Right cardiac atrium (tissue), 5 donors: Measurements from ENCODE around the gene PRRC2C. TPM values are rescaled to one million over a fixed set of nuclear protein-coding genes. Genes with fewer than 3 reads are reported as not detected.
A peak's percentile ranks its signal among the peaks of the same experiment; 100 is the strongest.
"Not testable (repeated sequence)": the region's sequence is repeated elsewhere in the genome, so short reads cannot be mapped to it uniquely, and the experiment has no call there.

Source experiments
- ATAC-seq, 2 donors: fragments of 200-7000 bp; cut with Tn5 transposase; one replicate each; pipeline versions ENCODE4 v1.8.0 to v1.9.1; 2020; ENCODE audit warnings: moderate library complexity in 2 of 2, mild to moderate bottlenecking in 1 of 2
- DNase-seq, 3 donors: peaks; one replicate each; pipeline ENCODE4 v3.0.0-alpha.2; 2020
- H3K27ac ChIP-seq: one replicate; pipeline ENCODE4 v1.5.1; 2013; ENCODE audit warnings: mild to moderate bottlenecking, low read length, control low read depth, moderate library complexity
- H3K27me3 ChIP-seq: one replicate; pipeline ENCODE4 v1.6.1; 2013; ENCODE audit not compliant: control insufficient read depth, insufficient read depth
- H3K4me1 ChIP-seq: one replicate; pipeline ENCODE4 v1.6.1; 2013; ENCODE audit warnings: low read length; ENCODE audit not compliant: control insufficient read depth, insufficient read depth
- H3K4me3 ChIP-seq: one replicate; pipeline ENCODE4 v1.5.1; 2013; ENCODE audit warnings: low read length, control low read depth
- H3K9me3 ChIP-seq: one replicate; pipeline ENCODE4 v1.6.1; 2013; ENCODE audit warnings: low read length; ENCODE audit not compliant: control insufficient read depth
- WGBS: extraction: QIAGEN DNeasy Blood & Tissue Kit; methylation state at CpG from one replicate; pipeline ENCODE4 v1.1.7; 2013; 5-methylcytosine and 5-hydroxymethylcytosine counted together
- intact Hi-C, 4 donors: fragments of 100-400 bp; cut with DNase I; formaldehyde crosslinking; loops; one replicate each; pipeline versions ENCODE4 v1.11.0 to v1.14.0; 2022 to 2023
- long read RNA-seq, 4 donors: library from polyadenylated mRNA; unstranded; transcript quantifications; one replicate each; pipeline ENCODE4 v2.0.0, GENCODE V29; 2020 to 2021
- polyA plus RNA-seq: library from polyadenylated mRNA; stranded (reverse); fragments of 200-250 nt; gene quantifications from one replicate; pipeline ENCODE4 v1.2.3, GENCODE V29; 2013
- total RNA-seq, 4 donors: library from RNA; stranded (reverse); fragmentation: NEBNext Ultra II Directional; extraction: Animal tissue kit (Norgen Biotek cat#: 25700); gene quantifications; one replicate each; pipeline ENCODE4 v1.2.1, GENCODE V29; 2021
- donor health status: healthy with polysubstance abuse.
- donor health status: DM: no; HTN: yes; CAD: no.
- donor health status: DM: no; HTN: no; CAD: no.
- donor health status: DM: no; HTN: yes; CAD: no; lungs with severe emphysema.
- donor health status: DM: yes; HTN: yes; CAD: no.

The PRRC2C gene
- total RNA-seq: 10 to 100 TPM; 51.2 to 80.0 (median 65.7) TPM
- 20.2 TPM for polyA plus RNA-seq
- long read RNA-seq, donor 1, transcript PRRC2C-208 (12 exons, 1,931 nt): major isoform, 7 of 80 reads
- long read RNA-seq, donor 1, partial matches to known transcripts: 68 of 80 reads
- long read RNA-seq, donor 1, other reads (novel, unspliced or antisense): 5 of 80 reads
- long read RNA-seq, donor 2, partial matches to known transcripts: 8 of 10 reads
- long read RNA-seq, donor 2, other reads (novel, unspliced or antisense): 1 of 10 reads
- long read RNA-seq, donor 3, partial matches to known transcripts: 40 of 50 reads
- long read RNA-seq, donor 3, other reads (novel, unspliced or antisense): 6 of 50 reads
- long read RNA-seq, donor 4, partial matches to known transcripts: 9 of 11 reads
- long read RNA-seq, donor 4, other reads (novel, unspliced or antisense): 2 of 11 reads

- ATAC-seq (peak; percentile 99), DNase-seq (peak; percentile 98 to 99 (median 99))
- H3K27me3 ChIP-seq: no peaks in the 10 kb centered on the region
- WGBS: under 1% methylated on average over 50 of the region's 50 CpGs
- H3K4me1 ChIP-seq: peaks cover 2% of the 10 kb centered on the region
- H3K9me3 ChIP-seq: no peaks in the 10 kb centered on the region
- H3K27ac ChIP-seq: peak within 1 kb of the TSS; percentile 97
- intact Hi-C loops: no loop called here
- peak within 1 kb of the TSS; percentile 93 for H3K4me3 ChIP-seq
These were observed at the start of gene PRRC2C for GRCh38 chr1:171485375-171486047. TSS of gene PRRC2C (plus strand) at chr1:171485530. CDS start at chr1:171512089, 26,559 bp downstream.

- no peak overlapping the region for H3K27ac ChIP-seq
These were observed 46.9 kb upstream of the PRRC2C start for GRCh38 chr1:171438441-171438840.

GRCh38 chr1:171440201-171440600 lies 45.1 kb upstream of the PRRC2C start:
- DNase-seq, H3K27ac ChIP-seq, ATAC-seq, intact Hi-C loops, H3K27me3 ChIP-seq, H3K4me1 ChIP-seq, H3K9me3 ChIP-seq, H3K4me3 ChIP-seq: not testable (repeated sequence)
- WGBS: 88% methylated on average over 3 of the region's 3 CpGs

More at GRCh38 chr1:171438441-171438840, 46.9 kb upstream of the PRRC2C start:
- H3K4me1 ChIP-seq: no peaks in the 10 kb centered on the region
- no peaks in the 10 kb centered on the region for H3K27me3 ChIP-seq
- H3K9me3 ChIP-seq: no peaks in the 10 kb centered on the region
- intact Hi-C loops: no loop called here
- peak; percentile 14 to 78 for ATAC-seq
- peak; percentile 60 to 71 (median 62) for DNase-seq
- no peak overlapping the region for H3K4me3 ChIP-seq
- WGBS: 40% methylated on average over 2 of the region's 2 CpGs

- H3K4me3 ChIP-seq, H3K4me1 ChIP-seq, H3K27me3 ChIP-seq, H3K27ac ChIP-seq, intact Hi-C loops, H3K9me3 ChIP-seq, DNase-seq, ATAC-seq: not testable (repeated sequence)
- 76% methylated on average over 5 of the region's 5 CpGs for WGBS
These were observed 43.9 kb upstream of the PRRC2C start for GRCh38 chr1:171441278-171441895.

GRCh38 chr1:171446386-171446785 lies 38.9 kb upstream of the PRRC2C start:
- ATAC-seq (no peak), DNase-seq (no peak)
- Histone ChIP-seq H3K27ac (no peak overlapping the region), H3K4me3 (no peak overlapping the region), H3K27me3 (no peaks in the 10 kb centered on the region), H3K9me3 (no peaks in the 10 kb centered on the region), H3K4me1 (no peaks in the 10 kb centered on the region)
- intact Hi-C loops: no loop called here

- Histone ChIP-seq H3K9me3 (no peaks in the 10 kb centered on the region), H3K27ac (no peak overlapping the region), H3K4me1 (no peaks in the 10 kb centered on the region), H3K27me3 (no peaks in the 10 kb centered on the region), H3K4me3 (no peak overlapping the region)
- ATAC-seq (no peak), DNase-seq (no peak)
- intact Hi-C loops: no loop called here
These were observed 29.4 kb upstream of the PRRC2C start for GRCh38 chr1:171455967-171456366.

- intact Hi-C loops: no loop called here
- Histone ChIP-seq H3K4me3 (no peak overlapping the region), H3K9me3 (no peaks in the 10 kb centered on the region), H3K4me1 (no peaks in the 10 kb centered on the region), H3K27ac (no peak overlapping the region), H3K27me3 (no peaks in the 10 kb centered on the region)
- ATAC-seq: no peak
- WGBS: 64% methylated on average over 2 of the region's 2 CpGs
- no peak for DNase-seq
These were observed 27.9 kb upstream of the PRRC2C start for GRCh38 chr1:171457412-171457811.

GRCh38 chr1:171460018-171460620 lies 25.2 kb upstream of the PRRC2C start:
- WGBS: 75% methylated on average over 4 of the region's 4 CpGs
- no peak for DNase-seq
- no peaks in the 10 kb centered on the region for H3K4me1 ChIP-seq
- intact Hi-C loops: no loop called here
- no peaks in the 10 kb centered on the region for H3K27me3 ChIP-seq
- no peaks in the 10 kb centered on the region for H3K9me3 ChIP-seq
- ATAC-seq: no peak
- no peak overlapping the region for H3K27ac ChIP-seq
- no peak overlapping the region for H3K4me3 ChIP-seq

GRCh38 chr1:171467626-171468025 lies 17.7 kb upstream of the PRRC2C start:
- no peak overlapping the region for H3K4me3 ChIP-seq
- H3K27me3 ChIP-seq: no peaks in the 10 kb centered on the region
- intact Hi-C loops: no loop called here
- DNase-seq: no peak
- no peak overlapping the region for H3K27ac ChIP-seq
- peaks cover 3% of the 10 kb centered on the region for H3K4me1 ChIP-seq
- no peaks in the 10 kb centered on the region for H3K9me3 ChIP-seq
- ATAC-seq: no peak

GRCh38 chr1:171468120-171468750 lies 17.1 kb upstream of the PRRC2C start:
- Histone ChIP-seq H3K4me3 (no peak overlapping the region), H3K9me3 (no peaks in the 10 kb centered on the region), H3K27me3 (no peaks in the 10 kb centered on the region), H3K27ac (no peak overlapping the region), H3K4me1 (peaks cover 3% of the 10 kb centered on the region)
- no peak for DNase-seq
- ATAC-seq: no peak
- intact Hi-C loops: no loop called here
- 59% methylated on average over 3 of the region's 3 CpGs for WGBS
